Chondrocyte (in vitro differentiated cells): ENCODE results near the gene MZT2A. TPM values are rescaled to one million over a fixed set of nuclear protein-coding genes. Genes with fewer than 3 reads are reported as not detected.
"Not testable (repeated sequence)": the region's sequence is repeated elsewhere in the genome, so short reads cannot be mapped to it uniquely, and the experiment has no call there.

Experiments
- DNase-seq: peaks from one replicate; pipeline ENCODE4 v3.0.0; 2021; ENCODE audit warnings: mixed read lengths, low spot score
- H3K27ac Mint-ChIP-seq: one replicate; pipeline ENCODE4 v1.8.0; 2021; ENCODE audit warnings: mild to moderate bottlenecking, moderate library complexity, mixed read lengths; ENCODE audit not compliant: unreplicated experiment
- H3K27me3 Mint-ChIP-seq: 2 replicates; pipeline ENCODE4 v1.8.0; 2021; ENCODE audit warnings: low read depth, mixed read lengths
- H3K36me3 Mint-ChIP-seq: 2 replicates; pipeline ENCODE4 v1.8.0; 2021; ENCODE audit warnings: low read depth, mixed read lengths
- H3K4me1 Mint-ChIP-seq: 2 replicates; pipeline ENCODE4 v1.8.0; 2021; ENCODE audit warnings: low read depth, mild to moderate bottlenecking, mixed read lengths
- H3K4me3 Mint-ChIP-seq: one replicate; pipeline ENCODE4 v1.8.0; 2021; ENCODE audit warnings: mild to moderate bottlenecking, moderate library complexity, mixed read lengths; ENCODE audit not compliant: unreplicated experiment
- H3K9me3 Mint-ChIP-seq: 2 replicates; pipeline ENCODE4 v1.8.0; 2021; ENCODE audit warnings: low read depth, mixed read lengths
- CTCF ChIP-seq: fragments of 200-600 bp; sonication (generic); IDR thresholded peaks from 2 replicates; pipeline ENCODE4 v1.5.0; 2021; ENCODE audit warnings: antibody characterized with exemption, mild to moderate bottlenecking, moderate library complexity
- long read RNA-seq: library from polyadenylated mRNA; stranded (forward); transcript quantifications from one replicate; pipeline ENCODE4 v2.0.0, GENCODE V29; 2021
- total RNA-seq: library from RNA; stranded (reverse); gene quantifications from 3 replicates; pipeline ENCODE4 v1.2.1, GENCODE V29; 2021

The MZT2A gene
- 96.5 to 112 TPM (median 109 TPM) in 3 replicates for total RNA-seq
- long read RNA-seq, transcript MZT2A-201 (3 exons, 624 nt) = major isoform, 87 of 101 reads
- long read RNA-seq, partial matches to known transcripts = 5 of 101 reads
- long read RNA-seq, other reads (novel, unspliced or antisense) = 7 of 101 reads

- not testable (repeated sequence) for H3K27me3 Mint-ChIP-seq, DNase-seq, H3K36me3 Mint-ChIP-seq, H3K9me3 Mint-ChIP-seq
- Mint-ChIP-seq H3K27ac (peak within 1 kb of the TSS; percentile 94), H3K4me1 (peaks cover 25% of the 10 kb centered on the region), H3K4me3 (peak within 1 kb of the TSS; percentile 95)
These were observed at the start of gene MZT2A for GRCh38 chr2:131492015-131492417. Gene MZT2A (minus strand): TSS chr2:131492397. CDS start chr2:131492376, 21 bp downstream.

GRCh38 chr2:131538856-131539255 is 46.7 kb upstream of the MZT2A start:
- H3K9me3 Mint-ChIP-seq, H3K27ac Mint-ChIP-seq, H3K36me3 Mint-ChIP-seq, H3K4me3 Mint-ChIP-seq, H3K4me1 Mint-ChIP-seq: not testable (repeated sequence)
- peak; percentile 21 for DNase-seq
- peaks cover 15% of the 10 kb centered on the region for H3K27me3 Mint-ChIP-seq

- not testable (repeated sequence) for H3K27ac Mint-ChIP-seq, H3K4me1 Mint-ChIP-seq, H3K36me3 Mint-ChIP-seq, H3K4me3 Mint-ChIP-seq, H3K27me3 Mint-ChIP-seq, H3K9me3 Mint-ChIP-seq
- peak; percentile 75 for DNase-seq
These were observed 44.6 kb upstream of the MZT2A start for GRCh38 chr2:131536841-131537240.

- peak; percentile 57 for DNase-seq
- not testable (repeated sequence) for H3K9me3 Mint-ChIP-seq, H3K27ac Mint-ChIP-seq, H3K4me1 Mint-ChIP-seq, H3K4me3 Mint-ChIP-seq, H3K36me3 Mint-ChIP-seq, H3K27me3 Mint-ChIP-seq
These were observed 44.0 kb upstream of the MZT2A start for GRCh38 chr2:131535951-131536826.

- no peaks in the 10 kb centered on the region for H3K36me3 Mint-ChIP-seq
- no peaks in the 10 kb centered on the region for H3K9me3 Mint-ChIP-seq
- no peak for TF ChIP-seq CTCF
- no peaks in the 10 kb centered on the region for H3K4me1 Mint-ChIP-seq
- DNase-seq = peak; percentile 74
- H3K4me3 Mint-ChIP-seq = no peak overlapping the region
- H3K27ac Mint-ChIP-seq = no peak overlapping the region
- H3K27me3 Mint-ChIP-seq = peaks cover 4% of the 10 kb centered on the region
These were observed 43.3 kb upstream of the MZT2A start for GRCh38 chr2:131535526-131535925.

- not testable (repeated sequence) for H3K4me3 Mint-ChIP-seq, H3K4me1 Mint-ChIP-seq, H3K36me3 Mint-ChIP-seq, H3K27me3 Mint-ChIP-seq, H3K27ac Mint-ChIP-seq, H3K9me3 Mint-ChIP-seq
- peak; percentile 17 for DNase-seq
These were observed 42.8 kb upstream of the MZT2A start for GRCh38 chr2:131534965-131535364.

GRCh38 chr2:131534317-131534672 is 42.1 kb upstream of the MZT2A start:
- H3K4me3 Mint-ChIP-seq, H3K27me3 Mint-ChIP-seq, H3K36me3 Mint-ChIP-seq, H3K9me3 Mint-ChIP-seq, H3K4me1 Mint-ChIP-seq, H3K27ac Mint-ChIP-seq: not testable (repeated sequence)
- peak; percentile 12 for DNase-seq

GRCh38 chr2:131533609-131534316 is 41.6 kb upstream of the MZT2A start:
- not testable (repeated sequence) for H3K27me3 Mint-ChIP-seq, H3K9me3 Mint-ChIP-seq, H3K27ac Mint-ChIP-seq, H3K4me3 Mint-ChIP-seq, H3K4me1 Mint-ChIP-seq, H3K36me3 Mint-ChIP-seq
- peak; percentile 72 for DNase-seq

- H3K36me3 Mint-ChIP-seq, H3K4me1 Mint-ChIP-seq, H3K27ac Mint-ChIP-seq, H3K9me3 Mint-ChIP-seq, H3K4me3 Mint-ChIP-seq, H3K27me3 Mint-ChIP-seq: not testable (repeated sequence)
- DNase-seq = peak; percentile 89
These were observed 40.8 kb upstream of the MZT2A start for GRCh38 chr2:131532723-131533608.

GRCh38 chr2:131531547-131532185 is 39.5 kb upstream of the MZT2A start:
- H3K9me3 Mint-ChIP-seq, H3K4me3 Mint-ChIP-seq: not testable (repeated sequence)

More at GRCh38 chr2:131531547-131532185, 39.5 kb upstream of the MZT2A start:
- DNase-seq = peak; percentile 10
- H3K36me3 Mint-ChIP-seq, H3K27ac Mint-ChIP-seq, H3K27me3 Mint-ChIP-seq, H3K4me1 Mint-ChIP-seq: not testable (repeated sequence)
